ENCODE measurements around the gene TRIM7. TPM values are rescaled to one million over a fixed set of nuclear protein-coding genes. Genes with fewer than 3 reads are reported as not detected.

TRIM7 gene
- total and polyA plus RNA-seq, 9 of the 15 experiments (the other 6 are each of a cell fraction or from before 2014, with no cell fraction given), result 2.6 to 14.9 (median 8.9) TPM

DNA sequence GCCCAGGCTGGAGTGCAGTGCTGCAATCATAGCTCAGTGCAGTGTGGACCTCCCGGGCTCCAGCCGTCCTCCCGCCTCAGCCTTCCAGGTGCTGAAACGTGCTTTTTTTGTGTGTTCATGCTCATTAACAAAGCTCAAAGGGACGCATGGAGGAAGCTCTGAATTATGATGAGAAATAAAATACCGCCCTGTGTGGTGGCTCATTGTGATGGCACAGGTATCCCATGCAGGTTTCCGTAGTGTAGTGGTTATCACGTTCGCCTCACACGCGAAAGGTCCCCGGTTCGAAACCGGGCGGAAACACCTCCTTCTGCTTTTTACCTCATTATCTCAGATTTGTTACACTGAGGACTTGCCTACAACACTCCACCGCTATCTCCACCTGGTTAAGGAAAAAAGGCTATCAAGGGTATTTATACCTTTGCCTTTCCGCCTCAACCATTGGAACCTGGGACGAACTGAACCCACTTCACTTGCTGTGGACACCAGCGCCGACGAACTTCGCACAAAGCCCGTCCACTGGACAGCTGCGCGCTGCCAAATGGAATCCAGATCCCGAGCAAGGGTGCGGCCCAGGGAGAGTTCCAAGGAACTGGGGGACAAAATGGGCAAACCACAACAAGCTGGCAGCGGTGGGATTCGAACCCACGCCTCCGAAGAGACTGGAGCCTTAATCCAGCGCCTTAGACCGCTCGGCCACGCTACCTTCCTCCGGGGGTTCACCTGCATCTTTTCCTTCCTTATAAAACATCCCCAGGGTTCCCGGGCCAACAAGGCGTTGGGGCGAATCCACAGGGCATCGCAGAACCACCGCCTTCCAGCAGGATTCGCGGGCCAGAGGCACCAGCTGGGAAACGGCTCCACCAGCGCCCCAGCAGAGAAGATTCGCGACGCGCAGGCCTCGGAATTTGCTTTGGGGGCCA, 31.3 kb downstream of the TRIM7 start (continued):
- TF ChIP-seq CSDE1 (IDR thresholded peaks at IDR 0.05) (peak in 1 of 2 experiments; percentile 31; a peak in 1 of 4 replicates), IRF2 (CRISPR knock-in tag; IDR thresholded peaks at IDR 0.05) (no peak), SMARCC2 (IDR thresholded peaks at IDR 0.05; ENCODE audit: low read depth) (no peak), TEAD1 (CRISPR knock-in tag; IDR thresholded peaks at IDR 0.05) (no peak), NBN (IDR thresholded peaks at IDR 0.05; ENCODE audit: low read depth) (no peak), RAD21 (CRISPR knock-in tag; conservative IDR thresholded peaks at IDR 0.05 in 1 of 2, IDR thresholded peaks at IDR 0.05 in 1 of 2) (no peak; a peak in 1 of 4 replicates), TBL1XR1 (IDR thresholded peaks at IDR 0.05; ENCODE audit: low read length in 2 of 2) (0 out of 4 replicates have a peak, but pooled peaks of 1 of the 2 experiments have one; percentile 63), PHB (CRISPR knock-in tag; IDR thresholded peaks at IDR 0.05) (no peak), NUFIP1 (IDR thresholded peaks at IDR 0.05; ENCODE audit: partially characterized antibody) (no peak), FOSL1 (tag; conservative IDR thresholded peaks at IDR 0.05) (no peak), HDAC6 (IDR thresholded peaks at IDR 0.05; ENCODE audit: low read depth, low read length) (no peak), IFI16 (CRISPR knock-in tag; IDR thresholded peaks at IDR 0.05) (no peak), ZNF23 (CRISPR knock-in tag; IDR thresholded peaks at IDR 0.05) (no peak)
- TF ChIP-seq, protein P1, sequence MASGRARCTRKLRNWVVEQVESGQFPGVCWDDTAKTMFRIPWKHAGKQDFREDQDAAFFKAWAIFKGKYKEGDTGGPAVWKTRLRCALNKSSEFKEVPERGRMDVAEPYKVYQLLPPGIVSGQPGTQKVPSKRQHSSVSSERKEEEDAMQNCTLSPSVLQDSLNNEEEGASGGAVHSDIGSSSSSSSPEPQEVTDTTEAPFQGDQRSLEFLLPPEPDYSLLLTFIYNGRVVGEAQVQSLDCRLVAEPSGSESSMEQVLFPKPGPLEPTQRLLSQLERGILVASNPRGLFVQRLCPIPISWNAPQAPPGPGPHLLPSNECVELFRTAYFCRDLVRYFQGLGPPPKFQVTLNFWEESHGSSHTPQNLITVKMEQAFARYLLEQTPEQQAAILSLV (tag; IDR thresholded peaks at IDR 0.05), result no peak
- TF ChIP-seq, protein P2, sequence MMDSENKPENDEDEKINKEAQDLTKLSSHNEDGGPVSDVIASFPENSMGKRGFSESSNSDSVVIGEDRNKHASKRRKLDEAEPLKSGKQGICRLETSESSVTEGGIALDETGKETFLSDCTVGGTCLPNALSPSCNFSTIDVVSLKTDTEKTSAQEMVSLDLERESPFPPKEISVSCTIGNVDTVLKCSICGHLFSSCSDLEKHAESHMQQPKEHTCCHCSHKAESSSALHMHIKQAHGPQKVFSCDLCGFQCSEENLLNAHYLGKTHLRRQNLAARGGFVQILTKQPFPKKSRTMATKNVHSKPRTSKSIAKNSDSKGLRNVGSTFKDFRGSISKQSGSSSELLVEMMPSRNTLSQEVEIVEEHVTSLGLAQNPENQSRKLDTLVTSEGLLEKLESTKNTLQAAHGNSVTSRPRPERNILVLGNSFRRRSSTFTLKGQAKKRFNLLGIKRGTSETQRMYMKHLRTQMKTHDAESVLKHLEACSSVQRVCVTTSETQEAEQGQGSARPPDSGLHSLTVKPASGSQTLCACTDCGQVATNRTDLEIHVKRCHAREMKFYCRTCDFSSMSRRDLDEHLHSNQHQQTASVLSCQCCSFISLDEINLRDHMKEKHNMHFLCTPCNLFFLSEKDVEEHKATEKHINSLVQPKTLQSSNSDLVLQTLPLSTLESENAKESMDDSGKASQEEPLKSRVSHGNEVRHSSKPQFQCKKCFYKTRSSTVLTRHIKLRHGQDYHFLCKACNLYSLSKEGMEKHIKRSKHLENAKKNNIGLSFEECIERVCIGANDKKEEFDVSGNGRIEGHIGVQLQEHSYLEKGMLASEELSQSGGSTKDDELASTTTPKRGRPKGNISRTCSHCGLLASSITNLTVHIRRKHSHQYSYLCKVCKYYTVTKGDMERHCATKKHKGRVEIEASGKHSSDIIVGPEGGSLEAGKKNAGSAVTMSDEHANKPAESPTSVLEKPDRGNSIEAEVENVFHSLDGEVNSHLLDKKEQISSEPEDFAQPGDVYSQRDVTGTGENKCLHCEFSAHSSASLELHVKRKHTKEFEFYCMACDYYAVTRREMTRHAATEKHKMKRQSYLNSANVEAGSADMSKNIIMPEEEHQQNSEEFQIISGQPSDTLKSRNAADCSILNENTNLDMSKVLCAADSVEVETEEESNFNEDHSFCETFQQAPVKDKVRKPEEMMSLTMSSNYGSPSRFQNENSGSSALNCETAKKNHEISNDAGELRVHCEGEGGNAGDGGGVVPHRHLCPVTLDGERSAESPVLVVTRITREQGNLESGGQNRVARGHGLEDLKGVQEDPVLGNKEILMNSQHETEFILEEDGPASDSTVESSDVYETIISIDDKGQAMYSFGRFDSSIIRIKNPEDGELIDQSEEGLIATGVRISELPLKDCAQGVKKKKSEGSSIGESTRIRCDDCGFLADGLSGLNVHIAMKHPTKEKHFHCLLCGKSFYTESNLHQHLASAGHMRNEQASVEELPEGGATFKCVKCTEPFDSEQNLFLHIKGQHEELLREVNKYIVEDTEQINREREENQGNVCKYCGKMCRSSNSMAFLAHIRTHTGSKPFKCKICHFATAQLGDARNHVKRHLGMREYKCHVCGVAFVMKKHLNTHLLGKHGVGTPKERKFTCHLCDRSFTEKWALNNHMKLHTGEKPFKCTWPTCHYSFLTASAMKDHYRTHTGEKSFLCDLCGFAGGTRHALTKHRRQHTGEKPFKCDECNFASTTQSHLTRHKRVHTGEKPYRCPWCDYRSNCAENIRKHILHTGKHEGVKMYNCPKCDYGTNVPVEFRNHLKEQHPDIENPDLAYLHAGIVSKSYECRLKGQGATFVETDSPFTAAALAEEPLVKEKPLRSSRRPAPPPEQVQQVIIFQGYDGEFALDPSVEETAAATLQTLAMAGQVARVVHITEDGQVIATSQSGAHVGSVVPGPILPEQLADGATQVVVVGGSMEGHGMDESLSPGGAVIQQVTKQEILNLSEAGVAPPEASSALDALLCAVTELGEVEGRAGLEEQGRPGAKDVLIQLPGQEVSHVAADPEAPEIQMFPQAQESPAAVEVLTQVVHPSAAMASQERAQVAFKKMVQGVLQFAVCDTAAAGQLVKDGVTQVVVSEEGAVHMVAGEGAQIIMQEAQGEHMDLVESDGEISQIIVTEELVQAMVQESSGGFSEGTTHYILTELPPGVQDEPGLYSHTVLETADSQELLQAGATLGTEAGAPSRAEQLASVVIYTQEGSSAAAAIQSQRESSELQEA (IDR thresholded peaks at IDR 0.05; ENCODE audit: low read depth), result peak; percentile 80
- TF ChIP-seq, protein P3, sequence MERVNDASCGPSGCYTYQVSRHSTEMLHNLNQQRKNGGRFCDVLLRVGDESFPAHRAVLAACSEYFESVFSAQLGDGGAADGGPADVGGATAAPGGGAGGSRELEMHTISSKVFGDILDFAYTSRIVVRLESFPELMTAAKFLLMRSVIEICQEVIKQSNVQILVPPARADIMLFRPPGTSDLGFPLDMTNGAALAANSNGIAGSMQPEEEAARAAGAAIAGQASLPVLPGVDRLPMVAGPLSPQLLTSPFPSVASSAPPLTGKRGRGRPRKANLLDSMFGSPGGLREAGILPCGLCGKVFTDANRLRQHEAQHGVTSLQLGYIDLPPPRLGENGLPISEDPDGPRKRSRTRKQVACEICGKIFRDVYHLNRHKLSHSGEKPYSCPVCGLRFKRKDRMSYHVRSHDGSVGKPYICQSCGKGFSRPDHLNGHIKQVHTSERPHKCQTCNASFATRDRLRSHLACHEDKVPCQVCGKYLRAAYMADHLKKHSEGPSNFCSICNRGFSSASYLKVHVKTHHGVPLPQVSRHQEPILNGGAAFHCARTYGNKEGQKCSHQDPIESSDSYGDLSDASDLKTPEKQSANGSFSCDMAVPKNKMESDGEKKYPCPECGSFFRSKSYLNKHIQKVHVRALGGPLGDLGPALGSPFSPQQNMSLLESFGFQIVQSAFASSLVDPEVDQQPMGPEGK (CRISPR knock-in tag; IDR thresholded peaks at IDR 0.05; ENCODE audit: borderline replicate concordance), result no peak
